Measurements from ENCODE around the gene TOR1AIP1.

- TF ChIP-seq CTCF (conservative IDR thresholded peaks at IDR 0.05) (no peak), EZH2 (IDR thresholded peaks at IDR 0.05; ENCODE audit: low read depth) (no peak)
Measured at GRCh38 chr1:179941454-179941853, 59.4 kb downstream of the TOR1AIP1 start.
